ENCODE results near the gene MAP3K9. TPM values are rescaled to one million over a fixed set of nuclear protein-coding genes. Genes with fewer than 3 reads are reported as not detected.

MAP3K9 gene
- total RNA-seq, 2 donors from 2014 or later = 1.6 to 3.2 TPM

GRCh38 chr14:70699646-70700045 lies 109.7 kb downstream of the MAP3K9 start:
- Histone ChIP-seq H3K4me1 (peaks cover 0 to 10% of the 10 kb centered on the region in 2 donors), H3K9me3 (no peaks in the 10 kb centered on the region), H3K4me3 (no peak overlapping the region), H3K27ac (no peak overlapping the region), H3K27me3 (no peaks in the 10 kb centered on the region), H3K36me3 (no peaks in the 10 kb centered on the region)
- DNase-seq (ENCODE audit: low spot score) = no peak
- no peak for TF ChIP-seq CTCF (IDR thresholded peaks at IDR 0.05)

GRCh38 chr14:70698288-70698687 lies 111.0 kb downstream of the MAP3K9 start:
- DNase-seq (ENCODE audit: low spot score) = peak; percentile 67
- no peaks in the 10 kb centered on the region for H3K36me3 ChIP-seq
- peaks cover 0 to 10% of the 10 kb centered on the region in 2 donors for H3K4me1 ChIP-seq
- H3K9me3 ChIP-seq = no peaks in the 10 kb centered on the region
- H3K27ac ChIP-seq = no peak overlapping the region
- no peak for TF ChIP-seq CTCF (IDR thresholded peaks at IDR 0.05)
- no peaks in the 10 kb centered on the region for H3K27me3 ChIP-seq
- no peak overlapping the region for H3K4me3 ChIP-seq

GRCh38 chr14:70697701-70698100 lies 111.6 kb downstream of the MAP3K9 start:
- peaks cover 0 to 10% of the 10 kb centered on the region in 2 donors for H3K4me1 ChIP-seq
- no peak overlapping the region for H3K4me3 ChIP-seq
- DNase-seq (ENCODE audit: low spot score) = no peak
- no peak for TF ChIP-seq CTCF (IDR thresholded peaks at IDR 0.05)
- H3K36me3 ChIP-seq = no peaks in the 10 kb centered on the region
- no peaks in the 10 kb centered on the region for H3K9me3 ChIP-seq
- H3K27ac ChIP-seq = no peak overlapping the region
- H3K27me3 ChIP-seq = no peaks in the 10 kb centered on the region

GRCh38 chr14:70696026-70696425 lies 113.3 kb downstream of the MAP3K9 start:
- H3K4me1 ChIP-seq = peaks cover 0 to 10% of the 10 kb centered on the region in 2 donors
- H3K9me3 ChIP-seq = no peaks in the 10 kb centered on the region
- no peak for TF ChIP-seq CTCF (IDR thresholded peaks at IDR 0.05)
- DNase-seq (ENCODE audit: low spot score) = no peak
- H3K36me3 ChIP-seq = no peaks in the 10 kb centered on the region
- no peak overlapping the region for H3K27ac ChIP-seq
- no peaks in the 10 kb centered on the region for H3K27me3 ChIP-seq
- H3K4me3 ChIP-seq = no peak overlapping the region

GRCh38 chr14:70692210-70692609 lies 117.1 kb downstream of the MAP3K9 start:
- peak; percentile 65 for DNase-seq (ENCODE audit: low spot score)
- TF ChIP-seq CTCF (IDR thresholded peaks at IDR 0.05) = no peak
- no peak overlapping the region for H3K27ac ChIP-seq

GRCh38 chr14:70685474-70686197 lies 123.7 kb downstream of the MAP3K9 start:
- Histone ChIP-seq H3K9me3 (no peaks in the 10 kb centered on the region), H3K27ac (no peak overlapping the region), H3K36me3 (no peaks in the 10 kb centered on the region), H3K4me3 (no peak overlapping the region), H3K27me3 (no peaks in the 10 kb centered on the region), H3K4me1 (no peaks in the 10 kb centered on the region)
- no peak for DNase-seq (ENCODE audit: low spot score)
- no peak for TF ChIP-seq CTCF (IDR thresholded peaks at IDR 0.05)

More at GRCh38 chr14:70692210-70692609, 117.1 kb downstream of the MAP3K9 start:
- H3K4me3 ChIP-seq = no peak overlapping the region
- H3K9me3 ChIP-seq = no peaks in the 10 kb centered on the region
- no peaks in the 10 kb centered on the region for H3K36me3 ChIP-seq
- no peaks in the 10 kb centered on the region for H3K4me1 ChIP-seq
- no peaks in the 10 kb centered on the region for H3K27me3 ChIP-seq
